Lower lobe of right lung (tissue), 2 donors: ENCODE results near the gene MAMDC2. TPM values are rescaled to one million over a fixed set of nuclear protein-coding genes. Genes with fewer than 3 reads are reported as not detected.

Experiments
- ATAC-seq, 2 donors: fragments of 200-7000 bp; cut with Tn5 transposase; one replicate each; pipeline ENCODE4 v1.9.1; 2020 to 2022; ENCODE audit warnings: mild to moderate bottlenecking in 2 of 2, moderate library complexity in 2 of 2
- DNase-seq: peaks from one replicate; pipeline ENCODE4 v3.0.0-alpha.2; 2020
- H3K27ac ChIP-seq: fragments of 200-600 bp; one replicate; pipeline ENCODE4 v1.8.0; 2022
- H3K27me3 ChIP-seq: fragments of 200-600 bp; one replicate; pipeline ENCODE4 v1.8.0; 2022; ENCODE audit warnings: low read depth
- H3K36me3 ChIP-seq: fragments of 200-600 bp; one replicate; pipeline ENCODE4 v1.8.0; 2022; ENCODE audit warnings: mild to moderate bottlenecking
- H3K4me1 ChIP-seq: fragments of 200-600 bp; one replicate; pipeline ENCODE4 v1.8.0; 2022
- H3K4me3 ChIP-seq: fragments of 200-600 bp; one replicate; pipeline ENCODE4 v1.8.0; 2022; ENCODE audit warnings: mild to moderate bottlenecking
- H3K9me3 ChIP-seq: fragments of 200-600 bp; one replicate; pipeline ENCODE4 v1.8.0; 2022
- intact Hi-C: fragments of 100-400 bp; cut with DNase I; formaldehyde crosslinking; loops from one replicate; pipeline ENCODE4 v1.11.0; 2022
- total RNA-seq: library from RNA; stranded (reverse); fragmentation: NEBNext Ultra II Directional; extraction: Animal tissue kit (Norgen Biotek cat#: 25700); gene quantifications from one replicate; pipeline ENCODE4 v1.2.1, GENCODE V29; 2021
- TF ChIP-seq, protein P1 (sequence below): fragments of 200-600 bp; IDR thresholded peaks from one replicate; pipeline ENCODE4 v1.8.0; 2022; ENCODE audit warnings: antibody characterized with exemption, mild to moderate bottlenecking
- donor health status: DM: no; HTN: yes; CAD: no; lungs with severe emphysema.

MAMDC2 gene
- total RNA-seq, 1 donor from 2014 or later: 35.1 TPM

DNA sequence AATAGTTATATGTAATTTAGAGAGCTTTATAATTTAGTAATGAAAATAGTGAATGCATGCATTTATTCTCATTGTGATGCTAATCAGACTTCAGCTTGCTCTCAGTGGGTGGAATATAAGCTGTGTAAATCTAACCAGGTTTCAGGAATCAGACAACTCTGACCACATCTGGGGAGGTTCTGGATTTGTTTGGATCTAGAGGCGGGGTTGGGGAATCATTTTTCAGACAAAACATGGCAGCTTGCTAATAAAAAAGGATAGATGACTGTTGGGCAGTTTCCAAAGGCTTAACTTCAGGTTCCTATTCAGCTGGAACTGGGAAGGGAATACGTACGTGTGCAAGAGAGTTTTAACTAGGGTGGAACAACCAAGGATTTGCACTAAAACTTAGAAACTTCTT lies 43.2 kb upstream of the MAMDC2 start:
- Histone ChIP-seq H3K9me3 (no peaks in the 10 kb centered on the region), H3K27me3 (no peaks in the 10 kb centered on the region), H3K4me1 (no peaks in the 10 kb centered on the region), H3K4me3 (no peak overlapping the region), H3K36me3 (no peaks in the 10 kb centered on the region), H3K27ac (no peak overlapping the region)
- ATAC-seq (no peak), DNase-seq (no peak)
- TF ChIP-seq, protein P1, sequence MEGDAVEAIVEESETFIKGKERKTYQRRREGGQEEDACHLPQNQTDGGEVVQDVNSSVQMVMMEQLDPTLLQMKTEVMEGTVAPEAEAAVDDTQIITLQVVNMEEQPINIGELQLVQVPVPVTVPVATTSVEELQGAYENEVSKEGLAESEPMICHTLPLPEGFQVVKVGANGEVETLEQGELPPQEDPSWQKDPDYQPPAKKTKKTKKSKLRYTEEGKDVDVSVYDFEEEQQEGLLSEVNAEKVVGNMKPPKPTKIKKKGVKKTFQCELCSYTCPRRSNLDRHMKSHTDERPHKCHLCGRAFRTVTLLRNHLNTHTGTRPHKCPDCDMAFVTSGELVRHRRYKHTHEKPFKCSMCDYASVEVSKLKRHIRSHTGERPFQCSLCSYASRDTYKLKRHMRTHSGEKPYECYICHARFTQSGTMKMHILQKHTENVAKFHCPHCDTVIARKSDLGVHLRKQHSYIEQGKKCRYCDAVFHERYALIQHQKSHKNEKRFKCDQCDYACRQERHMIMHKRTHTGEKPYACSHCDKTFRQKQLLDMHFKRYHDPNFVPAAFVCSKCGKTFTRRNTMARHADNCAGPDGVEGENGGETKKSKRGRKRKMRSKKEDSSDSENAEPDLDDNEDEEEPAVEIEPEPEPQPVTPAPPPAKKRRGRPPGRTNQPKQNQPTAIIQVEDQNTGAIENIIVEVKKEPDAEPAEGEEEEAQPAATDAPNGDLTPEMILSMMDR: no peak
- intact Hi-C loops: no loop called here

DNA sequence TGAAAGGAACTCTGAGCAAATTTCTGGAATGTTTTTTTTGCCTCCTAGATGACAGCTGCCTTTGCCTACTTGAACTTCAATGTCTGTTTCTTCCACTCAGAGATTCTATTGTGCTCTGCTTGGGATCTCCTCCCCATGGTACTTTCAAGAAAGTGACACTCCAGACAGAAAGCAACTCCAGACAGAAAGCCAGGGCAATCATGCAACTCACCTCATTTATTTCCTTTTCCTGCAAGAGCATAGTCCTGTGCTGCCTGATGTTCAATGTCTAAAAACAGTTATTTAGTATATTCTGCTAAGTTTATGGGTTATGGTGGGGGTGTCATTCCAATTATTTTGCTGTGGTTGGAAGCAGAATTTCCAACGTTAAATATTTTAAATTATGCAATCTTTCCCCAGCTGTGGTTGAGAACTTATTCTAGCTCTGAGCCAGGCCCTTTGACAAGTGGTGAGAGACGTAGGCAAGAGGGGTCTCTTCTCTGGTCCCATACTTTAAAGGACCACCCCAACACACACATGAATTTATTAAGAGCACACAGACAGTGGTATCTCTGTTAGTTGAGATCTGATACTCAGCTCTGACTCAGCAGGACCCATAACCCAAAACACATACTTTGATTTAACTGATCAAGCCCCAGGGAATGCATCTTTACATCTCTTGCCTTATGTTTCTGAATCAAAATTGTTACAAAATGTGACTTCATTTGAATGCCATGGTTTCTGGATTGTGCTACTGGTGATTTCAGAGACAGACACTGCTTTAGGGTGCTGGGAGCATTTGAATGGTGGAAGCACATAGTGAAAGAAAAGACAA lies 39.5 kb upstream of the MAMDC2 start:
- intact Hi-C loops: no loop called here
- Histone ChIP-seq H3K9me3 (no peaks in the 10 kb centered on the region), H3K27ac (no peak overlapping the region), H3K36me3 (no peaks in the 10 kb centered on the region), H3K4me3 (no peak overlapping the region), H3K27me3 (no peaks in the 10 kb centered on the region), H3K4me1 (no peaks in the 10 kb centered on the region)
- ATAC-seq (peak; percentile 36 to 55), DNase-seq (no peak)
- TF ChIP-seq, protein P1: no peak

DNA sequence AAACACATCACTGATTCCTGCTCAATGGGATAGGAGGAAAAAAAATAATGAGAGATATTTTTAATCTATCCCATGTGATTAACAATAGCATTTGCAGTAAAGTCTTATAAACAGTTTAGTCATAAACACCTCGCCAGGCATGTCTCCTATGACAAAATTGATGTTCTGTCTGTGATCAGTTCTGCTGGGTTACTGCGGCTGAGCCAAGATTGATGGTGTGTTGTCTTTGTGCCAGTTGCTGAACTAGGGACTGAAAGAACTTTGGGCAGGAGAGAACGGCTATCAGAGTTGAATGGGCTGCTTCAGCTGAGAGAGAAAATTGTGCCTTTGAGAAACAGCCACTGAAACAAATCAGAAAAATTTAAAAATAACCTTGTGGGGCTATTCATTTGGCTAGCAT lies 37.3 kb upstream of the MAMDC2 start:
- H3K4me1 ChIP-seq: no peaks in the 10 kb centered on the region
- no peaks in the 10 kb centered on the region for H3K9me3 ChIP-seq
- H3K27ac ChIP-seq: peak overlapping the region; percentile 33
- TF ChIP-seq, protein P1: no peak
- ATAC-seq: peak in 1 of 2 donors; percentile 27
- H3K27me3 ChIP-seq: no peaks in the 10 kb centered on the region
- H3K4me3 ChIP-seq: no peak overlapping the region
- intact Hi-C loops: no loop called here
- DNase-seq: no peak
- H3K36me3 ChIP-seq: no peaks in the 10 kb centered on the region

DNA sequence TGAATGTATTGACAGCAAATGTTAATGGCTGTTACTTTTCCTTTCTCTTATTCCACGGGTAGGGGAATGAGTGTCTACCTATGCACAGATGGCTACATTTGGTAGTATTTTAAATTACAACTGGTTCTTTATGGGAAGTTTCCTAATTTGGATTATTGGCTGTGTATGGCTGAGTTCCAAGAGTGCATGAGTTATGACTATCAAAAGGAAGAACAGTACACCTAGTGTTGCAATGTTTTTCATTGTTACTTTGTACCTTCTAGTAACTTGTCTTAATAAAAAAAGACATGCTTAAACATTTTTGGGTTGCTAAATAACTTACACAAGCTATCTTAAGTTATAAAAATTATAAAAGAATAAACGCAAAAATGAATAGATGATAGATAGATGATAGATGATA lies 35.8 kb upstream of the MAMDC2 start:
- Histone ChIP-seq H3K27ac (no peak overlapping the region), H3K4me1 (no peaks in the 10 kb centered on the region), H3K27me3 (no peaks in the 10 kb centered on the region), H3K36me3 (no peaks in the 10 kb centered on the region), H3K9me3 (no peaks in the 10 kb centered on the region), H3K4me3 (no peak overlapping the region)
- DNase-seq (no peak), ATAC-seq (no peak)
- TF ChIP-seq, protein P1: no peak
- intact Hi-C loops: no loop called here

DNA sequence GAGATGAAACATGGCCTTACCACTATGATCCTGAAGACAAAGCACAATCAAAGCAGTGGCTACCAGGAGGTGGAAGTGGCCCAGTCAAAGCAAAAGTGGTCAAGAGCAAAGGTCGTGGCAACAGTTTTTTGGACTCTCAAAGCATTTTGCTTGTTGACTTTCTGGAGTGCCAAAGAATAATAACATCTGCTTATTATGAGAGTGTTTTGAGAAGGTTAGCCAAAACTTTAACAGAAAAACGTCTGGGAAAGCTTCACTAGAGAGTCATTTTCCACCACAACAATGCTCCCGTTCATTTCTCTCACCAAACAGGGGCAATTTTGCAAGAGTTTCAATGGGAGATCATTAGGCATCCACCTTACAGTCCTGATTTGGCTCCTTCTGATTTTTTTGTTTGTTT lies 33.6 kb upstream of the MAMDC2 start:
- no peak overlapping the region for H3K27ac ChIP-seq
- H3K9me3 ChIP-seq: no peaks in the 10 kb centered on the region
- DNase-seq: no peak
- H3K27me3 ChIP-seq: no peaks in the 10 kb centered on the region
- intact Hi-C loops: no loop called here
- H3K4me3 ChIP-seq: no peak overlapping the region
- H3K36me3 ChIP-seq: no peaks in the 10 kb centered on the region
- H3K4me1 ChIP-seq: no peaks in the 10 kb centered on the region
- TF ChIP-seq, protein P1: no peak
- ATAC-seq: no peak
